NOMO-1 treated with DMSO at 0.1 percent for 48 hours (cell line): ENCODE data around the gene DDX11.
"Not testable (repeated sequence)": the region's sequence is repeated elsewhere in the genome, so short reads cannot be mapped to it uniquely, and the experiment has no call there.

ENCODE experiments used
- DNase-seq: peaks from one replicate; lab custom pipeline; 2025; ENCODE audit not compliant: unreplicated experiment; lab: John Stamatoyannopoulos, UW

DDX11 gene

DNA sequence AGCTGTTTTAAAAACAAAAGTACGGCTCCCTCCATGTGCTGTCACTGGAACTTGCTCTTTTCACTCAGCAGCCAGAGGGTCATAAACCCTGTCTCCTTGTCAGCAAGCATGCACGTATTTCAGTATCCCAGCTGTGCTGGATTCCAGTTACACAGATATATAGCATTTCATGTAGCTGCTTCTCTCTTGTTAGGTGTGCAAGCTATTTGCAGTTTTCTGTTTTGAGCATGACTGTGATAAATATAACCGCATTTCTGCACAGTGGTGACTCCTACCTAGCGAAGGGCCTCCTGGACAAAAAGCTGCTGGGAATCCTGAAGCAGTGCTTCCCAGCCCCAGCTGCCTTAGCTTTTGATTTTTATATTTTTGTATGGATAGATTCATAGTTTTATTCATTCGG is 24.7 kb downstream of the DDX11 start:
- DNase-seq, result not testable (repeated sequence)

DNA sequence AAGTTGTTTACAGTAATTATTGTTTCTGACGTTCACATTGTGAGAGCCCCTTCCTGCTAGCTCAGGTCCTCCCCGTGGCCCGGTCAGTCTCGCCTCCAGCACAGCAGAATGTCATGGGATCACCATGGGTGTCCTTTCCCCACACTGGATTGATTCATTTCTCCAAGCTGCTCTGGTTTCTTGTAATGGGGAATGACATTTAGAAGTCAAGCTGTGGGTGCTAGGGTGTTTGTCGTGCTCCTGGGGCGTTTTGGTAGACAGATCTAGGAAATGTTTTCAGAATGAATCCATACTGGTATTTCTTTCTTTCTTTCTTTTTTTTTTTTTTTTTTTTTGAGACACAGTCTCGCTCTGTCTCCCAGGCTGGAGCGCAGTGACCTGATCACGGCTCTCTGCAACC is 25.1 kb downstream of the DDX11 start:
- not testable (repeated sequence) for DNase-seq

DNA sequence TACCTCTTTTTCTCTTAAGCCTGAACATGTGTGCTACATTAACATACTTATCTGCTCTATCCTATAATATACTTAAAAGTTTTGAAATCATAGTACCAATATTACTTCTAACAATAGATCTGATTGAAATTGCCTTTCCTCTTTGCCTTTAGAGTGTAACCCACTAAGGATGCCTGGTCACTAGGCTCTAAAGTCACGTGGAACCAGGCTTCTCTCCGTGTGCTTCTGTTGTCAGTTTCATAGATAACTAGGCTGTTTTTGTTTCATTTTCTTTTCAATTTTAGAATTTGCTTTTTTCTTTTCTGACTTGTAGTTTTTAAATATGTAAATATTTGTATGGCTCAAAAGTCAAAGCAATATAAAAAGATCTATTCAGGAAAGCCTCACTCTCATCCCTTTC is 25.8 kb downstream of the DDX11 start:
- not testable (repeated sequence) for DNase-seq

DNA sequence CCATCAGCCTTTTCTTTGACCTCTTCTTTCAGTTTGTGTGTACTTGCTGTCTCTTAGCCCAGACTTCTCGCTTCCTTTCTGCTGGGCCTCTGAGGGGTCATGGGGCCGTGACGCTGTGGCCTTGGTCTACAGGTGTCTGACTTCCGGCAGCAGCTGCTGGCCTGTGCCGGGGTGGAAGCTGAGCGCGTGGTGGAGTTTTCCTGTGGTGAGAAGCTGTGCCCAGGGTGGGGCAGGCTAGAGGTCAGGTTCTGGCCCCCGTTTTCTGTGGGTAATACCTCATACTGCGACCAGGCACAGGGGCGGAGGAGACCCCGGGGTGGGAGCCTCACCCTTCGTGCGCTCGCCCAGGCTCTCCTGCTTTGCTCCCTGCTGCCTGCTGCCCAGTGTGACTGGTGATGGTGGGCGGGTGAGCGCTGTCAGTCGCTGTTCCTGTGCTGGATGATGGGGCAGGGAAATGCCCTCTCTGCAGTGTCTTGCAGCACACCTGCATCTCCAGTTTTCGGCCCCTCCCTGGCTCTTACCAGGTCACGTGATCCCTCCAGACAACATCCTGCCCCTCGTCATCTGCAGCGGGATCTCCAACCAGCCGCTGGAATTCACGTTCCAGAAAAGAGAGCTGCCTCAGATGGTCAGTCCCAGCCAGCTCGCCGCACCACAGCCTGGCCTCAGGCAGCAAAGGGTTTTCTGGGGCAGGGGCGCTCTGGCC is 27.0 kb downstream of the DDX11 start:
- not testable (repeated sequence) for DNase-seq

DNA sequence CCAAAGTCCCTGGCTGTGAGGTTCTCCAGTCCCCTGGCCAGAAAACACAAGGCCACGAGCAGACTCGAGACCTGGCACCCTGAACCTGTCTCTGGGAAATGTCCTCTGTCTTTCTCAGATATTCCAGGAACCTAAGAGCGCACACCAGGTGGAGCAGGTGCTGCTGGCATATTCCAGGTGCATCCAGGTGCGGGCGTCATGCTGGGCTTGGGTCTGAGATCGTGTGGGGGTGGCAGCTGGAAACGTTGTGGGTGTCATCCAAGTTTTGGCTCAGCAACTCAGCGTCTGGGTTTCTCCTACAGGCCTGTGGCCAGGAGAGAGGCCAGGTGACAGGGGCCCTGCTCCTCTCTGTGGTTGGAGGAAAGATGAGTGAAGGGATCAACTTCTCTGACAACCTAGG is 28.5 kb downstream of the DDX11 start:
- not testable (repeated sequence) for DNase-seq

- DNase-seq, result not testable (repeated sequence)
Measured at GRCh38 chr12:31102596-31102995, 28.9 kb downstream of the DDX11 start.

- DNase-seq, result not testable (repeated sequence)
Measured at GRCh38 chr12:31103561-31103975, 29.9 kb downstream of the DDX11 start.

DNA sequence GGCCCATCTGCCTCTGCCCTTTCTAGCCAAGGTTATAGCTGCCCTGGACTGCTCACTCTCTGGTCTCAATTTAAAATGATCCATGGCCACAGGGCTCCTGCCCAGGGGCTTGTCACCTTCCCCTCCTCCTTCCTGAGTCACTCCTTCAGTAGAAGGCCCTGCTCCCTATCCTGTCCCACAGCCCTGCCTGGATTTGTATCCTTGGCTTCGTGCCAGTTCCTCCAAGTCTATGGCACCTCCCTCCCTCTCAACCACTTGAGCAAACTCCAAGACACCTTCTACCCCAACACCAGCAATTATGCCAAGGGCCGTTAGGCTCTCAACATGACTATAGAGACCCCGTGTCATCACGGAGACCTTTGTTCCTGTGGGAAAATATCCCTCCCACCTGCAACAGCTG is 30.6 kb downstream of the DDX11 start:
- DNase-seq, result not testable (repeated sequence)

DNA sequence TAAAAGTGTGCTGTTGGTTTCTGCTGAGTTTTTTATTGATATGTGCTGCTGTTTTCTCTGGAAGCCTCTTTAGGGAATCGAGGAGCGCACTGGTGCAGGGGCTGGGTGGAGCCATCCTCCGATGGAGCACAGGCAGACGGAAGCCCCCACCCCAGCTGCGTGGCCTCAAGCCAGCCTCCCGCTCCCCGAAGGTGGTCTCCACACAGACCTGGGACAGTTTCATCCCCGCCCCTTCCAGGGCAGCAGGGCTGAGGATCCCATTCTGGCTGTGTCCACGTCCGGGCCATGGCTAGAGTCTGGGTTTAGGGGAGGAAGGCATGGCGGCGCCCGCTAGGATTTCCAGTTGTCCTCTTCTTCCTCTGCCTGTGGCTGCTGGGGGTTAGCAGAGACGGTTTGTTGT is 31.1 kb downstream of the DDX11 start:
- not testable (repeated sequence) for DNase-seq

- no peak for DNase-seq
Measured at GRCh38 chr12:31105668-31106067, 32.0 kb downstream of the DDX11 start.

DNA sequence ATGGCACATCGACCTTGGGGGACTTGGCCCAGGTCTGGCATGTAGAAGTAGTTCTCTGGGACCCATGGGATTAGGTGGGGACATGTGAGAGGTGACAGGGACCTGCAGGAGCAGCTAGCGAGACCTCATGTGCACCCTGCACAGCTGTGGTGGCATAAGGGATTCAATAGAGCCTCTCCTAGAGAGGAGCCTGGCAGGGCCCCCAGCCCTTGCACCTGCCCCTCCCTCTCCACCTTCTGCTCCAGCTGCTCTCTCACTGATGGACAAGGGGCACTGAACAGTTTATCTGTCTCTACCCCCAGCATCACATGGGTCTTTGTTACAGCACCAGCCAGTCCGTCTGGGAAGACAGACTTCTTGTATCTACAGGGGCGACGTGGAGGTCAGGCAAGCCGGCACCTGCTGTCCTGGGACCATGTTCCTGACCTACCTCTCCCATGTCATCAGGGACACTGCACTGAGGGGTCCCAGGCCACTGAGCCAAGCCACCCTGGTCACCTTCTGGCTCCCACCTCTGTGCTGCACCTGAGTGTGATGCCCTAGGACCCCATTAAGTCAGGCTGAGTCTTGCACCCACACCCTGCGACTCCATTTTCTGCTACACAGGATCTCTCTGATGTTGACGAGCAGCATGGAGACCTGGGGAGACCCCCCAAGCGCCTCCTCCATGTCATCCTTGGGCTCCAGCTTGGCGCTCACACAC is 32.6 kb downstream of the DDX11 start:
- DNase-seq, result no peak

GRCh38 chr12:31109773-31110172 is 36.1 kb downstream of the DDX11 start:
- not testable (repeated sequence) for DNase-seq

DNA sequence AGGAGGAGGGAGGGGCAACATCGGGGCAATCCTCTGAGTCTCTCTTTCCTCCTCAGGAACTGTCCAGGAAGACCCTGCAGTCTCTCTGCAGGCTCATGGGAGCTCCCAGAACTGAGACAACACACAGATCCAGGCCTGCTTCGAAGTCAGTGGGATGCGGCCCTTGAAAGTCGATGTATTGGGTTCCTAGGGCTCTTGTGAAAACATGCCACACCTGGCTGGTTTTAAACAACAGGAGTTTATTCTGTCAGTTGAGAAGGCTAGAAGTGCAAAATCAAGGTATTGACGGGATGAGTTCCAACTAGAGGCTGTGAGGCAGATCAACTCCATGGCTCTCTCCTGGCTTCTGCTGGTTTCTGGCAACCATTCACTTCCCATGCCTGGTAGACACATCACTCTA is 36.6 kb downstream of the DDX11 start:
- DNase-seq, result not testable (repeated sequence)

GRCh38 chr12:31115092-31115601 is 41.5 kb downstream of the DDX11 start:
- DNase-seq, result not testable (repeated sequence)

- not testable (repeated sequence) for DNase-seq
Measured at GRCh38 chr12:31116846-31117202, 43.2 kb downstream of the DDX11 start.

- no peak for DNase-seq
Measured at GRCh38 chr12:31117203-31118011, 43.7 kb downstream of the DDX11 start.

GRCh38 chr12:31118347-31119191 is 44.9 kb downstream of the DDX11 start:
- DNase-seq, result no peak

DNA sequence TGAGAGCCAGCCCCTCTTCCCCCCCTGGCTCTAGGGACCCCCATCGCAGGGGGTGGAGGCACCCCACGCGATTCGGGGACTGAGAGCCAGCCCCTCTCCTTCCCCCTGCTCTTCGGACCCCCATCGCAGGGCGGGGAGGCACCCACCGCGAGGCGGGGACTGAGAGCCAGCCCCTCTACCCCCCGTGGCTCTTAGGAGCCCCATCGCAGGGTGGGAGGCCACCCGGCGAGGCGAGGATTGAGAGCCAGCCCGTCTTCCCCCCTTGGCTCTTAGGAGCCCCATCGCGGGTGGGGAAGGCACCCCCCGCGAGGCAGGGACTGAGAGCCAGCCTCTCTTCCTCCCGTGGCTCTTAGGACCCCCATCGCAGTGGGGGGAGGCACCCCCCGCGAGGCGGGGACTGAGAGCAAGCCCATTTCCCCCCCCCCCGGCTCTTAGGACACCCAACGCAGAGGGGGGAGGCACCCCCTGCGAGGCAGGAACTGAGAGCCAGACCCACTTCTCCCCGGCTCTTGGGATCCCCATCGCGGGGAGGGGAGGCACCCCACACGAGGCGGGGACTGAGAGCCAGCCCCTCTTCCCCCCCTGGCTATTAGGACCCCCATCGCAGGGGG is 45.6 kb downstream of the DDX11 start:
- DNase-seq, result no peak

- DNase-seq, result no peak
Measured at GRCh38 chr12:31119803-31120211, 46.1 kb downstream of the DDX11 start.

DNA sequence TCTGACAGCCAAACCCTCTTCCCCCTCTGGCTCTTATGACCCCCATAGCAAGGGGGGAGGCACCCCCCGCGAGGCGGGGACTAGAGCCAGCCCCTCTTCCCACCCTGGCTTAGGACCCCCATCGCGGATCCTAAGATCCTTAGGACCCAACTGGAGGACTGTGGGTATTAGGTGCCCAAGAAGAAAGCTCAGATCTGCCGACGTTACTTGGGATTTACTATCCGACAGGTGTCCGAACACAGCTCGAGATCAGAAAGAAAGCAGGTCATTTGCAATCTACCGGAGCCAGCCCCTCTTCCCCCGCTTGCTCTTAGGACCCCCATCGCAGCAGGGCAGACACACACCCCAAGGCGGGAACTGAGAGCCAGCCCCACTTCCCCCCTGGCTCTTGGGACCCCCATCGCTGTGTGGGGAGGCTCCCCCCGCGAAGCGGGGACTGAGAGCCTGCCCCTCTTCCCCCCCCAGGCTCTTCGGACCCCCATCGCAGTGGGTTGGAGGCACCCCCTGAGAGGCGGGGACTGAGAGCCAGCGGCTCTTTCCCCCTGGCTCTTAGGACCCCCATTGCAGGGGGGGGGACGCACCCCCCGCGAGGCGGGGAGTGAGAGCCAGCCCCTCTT is 46.8 kb downstream of the DDX11 start:
- no peak for DNase-seq
